ENCODE measurements around the gene TOX2.

- TF ChIP-seq CTCF (IDR thresholded peaks at IDR 0.05; ENCODE audit: insufficient read depth, low read depth, low read length) (no peak), EZH2 (IDR thresholded peaks at IDR 0.05; ENCODE audit: insufficient read depth, low read length) (no peak)
These were observed 79.9 kb downstream of the TOX2 start for GRCh38 chr20:43994486-43995100.
